GM19468 (cell line): ENCODE results near the gene IDUA.
"Not testable (repeated sequence)": the region's sequence is repeated elsewhere in the genome, so short reads cannot be mapped to it uniquely, and the experiment has no call there.

ENCODE experiments used
- ATAC-seq: cut with Tn5 transposase; IDR thresholded peaks from one replicate; pipeline ENCODE4 v1.9.1; 2021; ENCODE audit warnings: mild to moderate bottlenecking, moderate library complexity, moderate number of reproducible peaks; ENCODE audit not compliant: unreplicated experiment; ENCODE audit errors: extremely low read depth

IDUA gene

DNA sequence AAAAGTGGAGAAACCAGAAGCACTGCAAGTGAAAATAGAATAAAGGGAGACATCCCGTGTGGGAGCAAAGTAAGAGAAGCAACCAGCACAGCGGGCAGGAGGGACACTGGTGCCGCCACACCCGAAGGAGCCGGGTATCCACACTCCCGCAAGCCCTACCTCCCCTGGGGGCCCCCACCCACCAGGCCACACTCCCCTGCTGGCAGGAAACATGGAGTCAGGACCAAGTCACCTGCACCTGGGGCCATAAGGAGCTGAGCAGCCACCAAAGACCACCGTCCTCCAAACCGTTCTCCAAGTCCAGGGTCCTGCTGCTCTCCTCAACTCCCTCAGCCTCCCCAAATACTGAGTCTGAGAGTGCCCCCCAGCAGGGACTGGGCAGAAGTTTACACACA, 55.1 kb downstream of the IDUA start:
- ATAC-seq = no peak

DNA sequence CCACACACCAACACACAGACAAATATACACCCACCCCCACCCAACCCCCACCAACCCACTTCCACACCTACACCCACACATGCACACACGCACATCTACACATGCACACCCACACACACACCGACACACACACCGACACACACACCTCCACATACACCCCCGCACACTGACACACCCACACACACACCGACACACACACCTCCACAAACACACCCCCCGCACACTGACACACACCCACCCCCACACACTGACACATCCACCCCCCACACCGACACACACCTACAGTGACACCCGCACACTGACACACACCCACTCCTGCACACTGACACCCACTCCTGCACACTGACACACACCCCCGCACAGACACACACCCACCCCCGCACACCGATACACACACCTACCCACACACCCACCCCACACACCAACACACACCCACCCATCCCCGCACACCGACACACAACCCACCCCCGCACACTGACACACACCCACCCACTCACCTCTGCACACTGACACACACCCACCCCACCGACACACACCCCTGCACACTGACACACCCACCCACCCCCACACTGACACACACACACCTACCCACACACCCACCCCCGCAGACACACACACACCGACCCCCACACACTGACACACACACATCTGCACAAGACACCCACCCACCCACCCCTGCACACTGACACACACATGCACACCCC, 55.7 kb downstream of the IDUA start:
- no peak for ATAC-seq

DNA sequence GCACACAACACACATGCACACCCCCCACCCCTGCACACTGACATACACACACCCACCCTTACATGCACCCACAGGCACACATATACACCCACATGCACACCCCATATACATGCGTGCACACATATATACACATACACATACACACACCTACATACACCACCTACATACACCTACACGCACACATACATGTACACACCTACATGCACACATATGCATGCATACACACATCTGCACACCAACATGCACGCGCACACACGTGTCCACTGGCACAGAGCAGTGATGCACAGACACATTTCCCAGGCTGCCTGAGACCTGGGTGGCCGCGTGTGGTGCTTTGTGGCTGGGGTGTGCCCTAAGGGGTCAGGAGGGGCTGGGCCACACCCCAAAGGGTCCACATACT, 56.3 kb downstream of the IDUA start:
- ATAC-seq = no peak

DNA sequence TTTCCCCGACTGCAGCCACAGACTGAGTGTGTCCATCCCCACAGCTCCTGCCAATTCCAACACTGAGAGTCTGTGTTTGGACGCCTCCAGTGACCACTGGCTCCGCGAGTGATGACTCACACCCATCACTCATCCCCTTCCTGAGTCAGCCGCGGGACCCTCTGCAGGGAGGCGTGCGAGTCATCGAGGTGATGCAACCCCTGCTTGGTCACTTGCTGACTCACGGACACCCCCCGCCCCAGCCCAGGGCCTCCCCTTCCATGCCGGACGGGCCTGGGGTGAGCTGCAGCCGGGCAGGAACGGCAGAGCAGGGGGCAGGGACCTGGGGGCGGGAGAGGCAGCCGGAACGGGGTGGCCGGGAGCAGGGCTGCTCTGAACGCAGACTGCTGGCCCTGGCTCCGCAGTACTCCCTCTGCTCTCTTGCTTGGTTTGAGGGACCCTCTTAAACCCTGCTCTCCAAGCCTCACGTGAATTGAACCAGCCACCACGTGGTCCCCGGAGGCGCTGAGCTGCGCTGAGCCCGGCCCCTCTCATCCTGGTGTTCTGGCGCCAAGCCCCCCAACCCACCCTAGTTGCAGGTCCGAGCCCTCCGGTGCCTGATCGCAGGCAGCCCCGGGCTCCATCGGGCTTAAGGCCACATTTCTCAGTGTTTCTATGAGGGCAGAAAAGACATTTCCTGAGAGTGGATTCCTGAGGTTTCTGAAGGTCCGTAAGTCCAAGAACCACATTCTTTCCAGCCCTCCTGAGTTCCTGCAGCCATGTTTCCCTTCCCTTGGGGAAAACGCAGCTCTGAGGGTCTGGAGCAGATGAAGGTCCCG, 57.0 kb downstream of the IDUA start:
- no peak for ATAC-seq

DNA sequence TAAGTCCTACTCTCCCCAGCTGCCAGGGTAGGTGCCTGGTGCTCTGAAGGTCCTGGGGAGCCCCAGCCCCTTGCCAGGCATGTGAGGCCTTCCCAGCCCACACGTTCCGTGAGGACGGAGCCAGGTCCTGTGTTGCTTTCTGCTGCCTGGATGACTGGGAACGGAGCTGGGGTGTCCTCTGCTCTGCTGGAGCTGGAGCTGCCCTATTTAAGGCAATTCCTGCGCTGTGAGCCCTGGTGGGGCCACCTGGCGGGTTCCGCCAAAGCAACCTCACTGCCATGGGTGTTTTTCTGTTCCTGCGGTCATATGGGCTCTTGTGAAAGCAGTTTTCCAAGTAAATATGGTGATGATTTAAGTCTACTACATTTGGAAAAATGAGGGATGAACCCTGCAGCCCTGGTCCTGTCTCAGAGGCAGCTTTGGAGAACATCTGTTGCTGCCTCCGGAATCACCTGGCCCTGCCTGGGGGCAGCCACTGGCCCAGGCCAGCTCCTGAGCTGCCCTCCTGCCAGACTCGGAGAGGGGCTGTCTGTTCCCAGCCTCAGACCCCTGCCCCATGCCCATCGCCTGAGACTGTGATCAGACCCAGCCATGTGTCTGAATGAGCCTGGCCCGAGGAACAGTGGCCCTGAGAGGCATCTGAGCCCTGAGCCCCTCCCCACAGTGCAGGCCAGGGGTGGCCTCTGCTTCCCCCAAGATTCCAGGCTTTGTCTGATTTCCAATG, 57.8 kb downstream of the IDUA start:
- no peak for ATAC-seq

DNA sequence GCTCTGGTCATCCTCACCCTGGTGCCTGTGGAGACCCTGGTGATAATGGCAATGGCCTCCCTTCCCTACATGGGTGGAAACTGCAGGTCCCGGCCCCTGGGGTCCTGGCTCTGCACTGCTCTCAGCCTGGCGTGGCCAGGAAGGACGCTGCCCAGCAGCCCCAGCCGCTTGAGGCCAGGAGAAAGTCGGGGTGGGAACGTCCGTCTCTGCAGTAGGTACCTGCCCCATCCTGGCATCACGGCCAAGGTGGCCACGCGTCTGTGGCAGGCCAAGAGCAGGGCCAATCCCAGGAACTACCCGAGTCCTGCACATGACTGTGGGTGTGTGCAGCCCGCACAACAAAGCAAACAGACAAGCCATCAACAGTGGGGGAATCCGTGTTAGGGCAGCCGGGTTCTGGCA, 58.4 kb downstream of the IDUA start:
- no peak for ATAC-seq

DNA sequence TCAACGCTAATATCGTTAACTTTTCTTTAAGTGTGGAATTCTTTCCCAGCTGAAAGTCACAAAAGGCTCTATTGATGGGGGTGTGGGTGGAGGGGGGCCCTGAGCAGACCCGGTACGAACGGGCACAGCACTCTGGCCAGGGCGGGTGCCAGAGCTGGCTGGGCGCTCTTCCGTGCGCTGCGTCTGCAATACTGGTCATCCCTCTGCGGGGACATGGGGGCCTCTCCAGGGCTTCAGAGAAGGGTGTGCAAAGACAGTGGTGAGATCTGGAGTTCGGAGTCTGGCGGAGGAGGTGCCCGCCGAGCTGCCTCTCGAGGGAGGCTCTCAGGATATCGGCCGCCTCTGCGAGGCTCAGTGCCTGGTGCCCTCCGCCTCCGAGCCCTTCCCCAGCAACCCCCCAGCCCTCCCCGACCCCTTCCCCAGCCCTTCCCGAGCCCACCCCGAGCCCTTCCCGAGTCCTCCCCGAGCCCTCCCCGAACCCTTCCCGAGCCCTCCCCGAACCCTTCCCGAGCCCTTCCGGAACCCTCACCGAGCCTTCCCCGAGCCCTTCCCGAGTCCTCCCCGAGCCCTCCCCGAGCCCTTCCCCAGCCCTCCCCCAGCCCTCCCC, 58.9 kb downstream of the IDUA start:
- no peak for ATAC-seq

DNA sequence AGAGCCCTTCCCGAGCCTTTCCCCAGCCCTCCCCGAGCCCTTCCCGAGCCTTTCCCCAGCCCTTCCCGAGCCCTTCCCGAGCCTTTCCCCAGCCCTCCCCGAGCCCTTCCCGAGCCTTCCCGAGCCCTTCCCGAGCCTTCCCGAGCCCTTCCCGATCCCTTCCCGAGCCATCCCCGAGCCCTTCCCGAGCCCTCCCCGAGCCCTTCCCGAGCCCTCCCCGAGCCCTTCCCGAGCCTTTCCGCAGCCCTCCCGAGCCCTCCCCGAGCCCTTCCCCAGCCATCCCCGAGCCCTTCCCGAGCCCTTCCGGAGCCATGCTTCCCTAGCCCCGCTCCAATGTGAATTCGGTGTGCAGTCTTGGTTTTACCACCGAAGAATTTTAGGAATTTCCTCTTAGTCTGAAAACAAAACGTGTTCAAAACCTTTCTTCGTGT, 59.8 kb downstream of the IDUA start:
- not testable (repeated sequence) for ATAC-seq

DNA sequence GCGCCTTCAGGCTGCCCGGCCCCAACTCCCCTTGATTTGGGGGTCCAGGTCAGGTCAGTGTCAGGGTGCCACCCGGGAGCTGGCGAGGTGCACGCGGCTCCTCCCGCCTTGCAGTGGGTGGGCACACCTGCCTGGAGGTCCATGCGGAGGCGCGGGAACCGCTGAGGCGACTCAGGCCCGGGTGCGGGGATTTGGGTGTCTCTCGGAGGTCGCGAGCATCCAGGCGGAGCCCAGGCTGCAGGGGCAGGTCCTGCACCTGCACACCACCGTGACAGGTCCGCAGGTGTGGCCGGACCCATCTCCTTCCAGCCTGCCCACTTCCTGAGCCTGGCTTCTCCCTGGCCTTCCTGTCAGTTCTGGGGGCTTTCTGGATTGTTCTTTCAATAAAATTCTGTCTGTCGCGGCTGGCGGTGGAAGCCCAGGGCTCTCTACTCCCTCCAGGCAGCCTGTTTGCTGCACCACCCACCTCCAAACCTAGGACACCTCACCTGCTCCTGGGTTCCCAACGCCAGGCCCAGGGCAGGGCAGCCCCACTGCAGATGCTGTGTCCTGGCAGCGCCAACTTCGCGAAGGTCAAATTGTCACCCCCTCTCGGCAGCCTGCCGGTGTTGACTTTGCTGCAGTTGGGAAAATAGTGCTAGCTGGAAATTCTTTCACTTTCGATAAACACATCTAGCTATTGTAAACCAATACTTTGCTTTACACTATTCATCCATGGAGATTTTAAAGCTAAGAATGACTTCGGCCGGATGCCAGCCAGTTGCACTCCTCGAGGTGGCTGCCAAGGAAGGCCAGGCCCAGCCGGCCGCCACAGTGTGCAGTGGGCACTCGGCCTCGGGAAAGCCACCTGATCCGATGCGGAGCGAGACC, 60.5 kb downstream of the IDUA start:
- no peak for ATAC-seq

DNA sequence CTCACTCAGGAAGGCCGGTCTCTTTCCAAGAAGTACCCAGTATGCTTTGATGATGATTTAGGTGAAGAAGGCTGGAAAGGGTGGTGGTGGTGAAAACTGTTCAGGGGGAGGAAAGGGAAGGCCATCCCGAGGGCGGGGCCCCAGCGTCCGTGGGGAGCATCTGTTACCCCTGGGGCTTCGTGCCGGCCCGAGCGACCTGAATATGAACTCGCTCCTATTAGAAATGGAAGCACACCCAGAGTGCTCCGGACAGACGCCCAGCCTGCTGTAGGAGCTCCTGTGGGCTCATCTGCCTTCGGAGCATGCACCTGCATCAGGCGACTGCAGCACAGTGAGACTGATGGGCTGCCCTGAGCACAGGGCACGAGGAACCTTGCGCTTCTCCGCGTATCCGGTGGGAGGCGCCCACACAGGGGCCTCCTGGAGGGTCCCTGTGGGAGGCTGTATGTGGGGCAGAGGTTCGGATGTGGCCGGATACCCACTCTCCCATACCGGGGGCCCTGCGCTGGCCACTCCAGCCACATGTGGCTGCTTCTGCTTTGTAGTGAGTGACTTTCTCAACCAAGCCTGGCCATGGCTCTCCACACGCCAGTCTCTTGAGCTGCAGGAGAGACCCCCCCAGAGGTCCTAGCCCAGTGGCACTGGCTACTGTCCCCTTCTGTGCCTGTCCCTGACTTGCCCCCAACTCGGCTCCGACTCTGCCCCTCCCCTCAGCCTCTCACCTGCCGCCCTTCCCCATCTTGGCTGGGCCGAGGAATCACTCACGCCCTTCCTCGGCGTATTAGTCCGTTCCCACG, 61.3 kb downstream of the IDUA start:
- ATAC-seq = no peak

DNA sequence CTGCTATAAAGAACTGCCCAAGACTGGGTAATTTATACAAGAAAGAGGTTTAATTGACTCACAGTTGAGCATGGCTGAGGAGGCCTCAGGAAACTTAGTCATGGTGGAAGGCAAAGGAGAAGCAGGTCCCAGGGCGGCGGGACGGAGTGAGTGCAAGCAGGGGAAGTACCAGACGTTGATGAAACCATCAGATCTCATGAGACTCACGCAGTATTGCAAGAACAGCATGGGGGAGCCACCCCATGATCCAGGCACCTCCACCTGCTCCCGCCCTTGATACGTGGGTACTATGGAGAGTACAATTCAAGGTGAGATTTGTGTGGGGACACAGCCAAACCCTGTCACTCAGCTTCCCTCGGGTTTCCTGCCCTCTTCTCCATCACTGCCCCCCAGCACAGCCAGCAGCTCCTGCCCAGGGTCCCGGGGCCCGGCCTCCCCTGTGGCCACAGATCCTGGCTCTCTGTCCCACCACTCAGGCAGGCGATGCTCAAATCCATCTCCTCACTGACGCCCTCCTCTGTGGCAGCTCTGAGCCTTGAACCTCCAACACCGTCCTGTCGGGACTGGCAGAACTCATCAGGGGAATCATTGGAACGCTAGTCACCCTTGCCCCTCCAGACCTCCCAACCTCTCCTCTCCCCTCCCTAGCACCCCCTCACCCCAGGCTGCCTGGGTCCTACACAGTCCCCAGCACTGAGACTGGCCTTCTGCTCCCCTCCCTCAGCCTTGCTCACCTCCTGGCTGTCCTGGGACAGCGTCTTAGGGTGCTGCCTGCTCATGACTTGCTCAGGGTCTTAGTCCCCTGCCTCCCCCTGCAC, 62.1 kb downstream of the IDUA start:
- no peak for ATAC-seq

DNA sequence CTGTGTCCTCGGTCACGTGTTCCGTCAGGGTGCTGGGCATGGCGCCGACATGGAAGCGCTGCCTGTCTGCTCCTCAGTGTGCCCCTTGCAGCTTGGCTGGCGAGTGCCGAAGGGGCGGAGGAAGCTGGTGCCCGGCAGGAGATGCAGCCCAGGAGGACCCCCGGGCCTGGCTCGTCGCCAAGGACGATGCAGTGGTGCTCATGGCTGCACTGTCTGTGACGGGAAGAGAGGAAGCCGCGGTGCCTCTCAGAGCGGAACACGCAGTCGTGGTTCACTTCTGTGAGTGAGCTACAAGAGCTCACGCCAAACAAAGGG, 62.7 kb downstream of the IDUA start:
- no peak for ATAC-seq

DNA sequence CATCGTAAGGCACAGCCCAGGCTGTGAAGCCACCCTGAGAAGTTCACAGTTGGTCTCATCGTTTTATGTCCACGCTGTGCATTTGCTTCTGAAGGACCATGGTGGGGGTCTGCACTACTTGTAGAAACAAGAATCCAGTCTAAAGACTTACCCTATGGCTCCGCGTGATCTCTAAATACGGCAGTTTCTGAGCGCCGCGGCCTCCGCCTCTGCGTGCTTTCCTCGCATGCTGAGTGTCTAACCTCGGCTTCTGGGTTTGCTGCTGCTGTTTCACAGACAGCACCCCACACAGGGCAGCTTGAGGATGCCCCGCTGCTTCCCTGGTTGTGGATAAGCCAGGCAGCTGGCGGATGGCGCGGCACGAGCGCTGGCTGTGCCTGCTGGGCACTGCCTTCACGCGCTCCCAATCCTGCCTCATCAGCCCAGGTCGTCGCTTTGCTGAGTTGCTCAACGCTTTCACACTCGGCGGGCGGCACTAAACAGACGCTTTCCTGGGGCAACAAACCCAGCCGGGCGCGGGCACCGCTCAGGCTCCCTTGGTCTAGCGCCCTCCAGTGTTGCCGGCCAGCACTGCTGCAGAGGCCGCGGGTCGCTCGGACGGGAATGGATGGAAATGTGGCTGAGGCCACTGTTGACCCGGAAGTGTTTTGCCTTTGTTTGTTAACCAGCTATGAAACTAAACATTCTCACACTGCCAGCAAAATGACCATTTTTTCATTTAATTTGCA, 63.8 kb downstream of the IDUA start:
- no peak for ATAC-seq

DNA sequence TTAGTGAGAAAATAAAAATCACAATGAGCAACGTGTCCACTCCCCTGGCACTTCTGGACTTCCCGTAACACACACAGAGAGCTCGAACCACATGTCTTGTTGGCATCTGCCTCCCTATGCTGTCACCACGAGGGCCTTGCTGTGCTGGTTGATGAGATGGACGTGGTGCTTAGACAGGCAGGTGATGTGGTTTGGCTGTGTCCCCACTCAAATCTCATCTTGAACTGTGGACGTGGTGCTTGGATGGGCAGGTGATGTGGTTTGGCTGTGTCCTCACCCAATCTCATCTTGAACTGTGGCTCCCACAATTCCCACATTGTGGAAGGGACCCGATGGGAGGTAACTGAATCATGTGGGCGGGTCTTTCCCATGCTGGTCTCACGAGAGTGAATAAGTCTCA, 64.6 kb downstream of the IDUA start:
- ATAC-seq = no peak

DNA sequence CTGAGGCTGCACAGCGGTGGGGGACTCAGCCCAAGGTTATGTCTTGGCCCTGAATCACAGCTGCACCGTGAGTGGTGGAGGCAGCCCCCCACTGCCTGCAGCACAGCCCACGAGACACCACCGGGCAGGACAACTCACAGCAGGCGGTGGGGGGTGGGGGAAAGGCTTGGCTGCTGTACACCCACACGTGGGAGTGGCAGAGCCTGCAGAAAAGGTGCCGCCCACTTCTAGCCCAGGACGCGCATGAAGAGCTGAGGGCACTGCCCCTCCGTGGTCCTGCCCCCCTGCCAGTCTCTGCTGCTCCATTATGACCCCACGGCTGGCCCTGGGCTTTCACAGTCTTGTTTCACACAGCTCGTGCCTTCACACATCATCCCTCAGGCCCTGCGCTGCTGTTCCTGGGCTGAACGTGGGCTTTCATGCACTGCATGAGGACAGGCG, 65.4 kb downstream of the IDUA start:
- no peak for ATAC-seq

DNA sequence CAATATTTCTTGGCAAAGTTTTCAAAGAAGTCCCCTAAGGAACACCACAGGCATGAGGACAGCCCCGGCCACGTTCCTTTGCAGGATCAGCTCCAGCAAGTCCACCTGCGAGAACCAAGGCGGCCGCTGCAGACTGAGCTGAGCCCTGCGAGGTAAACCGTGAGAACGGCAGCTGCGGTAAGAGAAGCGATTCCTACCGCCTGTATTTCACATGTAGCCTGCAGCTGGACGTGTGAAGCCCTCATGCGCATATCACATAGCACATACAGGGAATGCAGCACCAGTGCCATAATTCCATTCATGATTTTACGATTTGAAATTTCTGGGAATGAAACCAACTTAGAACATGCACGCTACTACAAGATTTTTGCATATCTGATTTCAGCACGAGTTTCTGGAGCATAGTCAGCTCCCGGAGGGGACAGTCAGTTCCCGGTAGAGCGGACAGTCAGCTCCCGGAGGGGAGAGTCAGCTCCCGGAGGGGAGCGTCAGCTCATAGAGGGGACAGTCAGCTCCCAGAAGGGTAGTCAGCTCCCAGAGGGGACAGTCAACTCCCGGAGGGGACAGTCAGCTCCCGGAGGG, 66.3 kb downstream of the IDUA start:
- no peak for ATAC-seq

DNA sequence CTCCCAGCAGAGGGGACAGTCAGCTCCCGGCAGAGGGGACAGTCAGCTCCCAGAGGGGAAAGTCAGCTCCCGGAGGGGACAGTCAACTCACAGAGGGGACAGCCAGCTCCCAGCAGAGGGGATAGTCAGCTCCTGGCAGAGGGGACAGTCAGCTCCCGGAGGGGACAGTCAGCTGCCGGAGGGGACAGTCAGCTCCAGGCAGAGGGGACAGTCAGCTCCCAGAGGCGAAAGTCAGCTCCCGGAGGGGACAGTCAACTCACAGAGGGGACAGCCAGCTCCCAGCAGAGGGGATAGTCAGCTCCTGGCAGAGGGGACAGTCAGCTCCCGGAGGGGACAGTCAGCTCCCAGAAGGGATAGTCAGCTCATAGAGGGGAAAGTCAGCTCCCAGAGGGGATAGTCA, 67.0 kb downstream of the IDUA start:
- not testable (repeated sequence) for ATAC-seq
